K562 (cell line): Measurements from ENCODE around the gene CSNK1G3. TPM values are rescaled to one million over a fixed set of nuclear protein-coding genes. Genes with fewer than 3 reads are reported as not detected.

ENCODE experiments used
- ATAC-seq: fragments of 200-7000 bp; cut with Tn5 transposase; 3 replicates; pipeline ENCODE4 v1.9.1; 2020; ENCODE audit warnings: moderate library complexity
- BruUV-seq: library from RNA; stranded (reverse); fragments of 400-500 nt; replicated peaks from 2 replicates; lab custom pipeline; 2021; lab: Mats Ljungman, UMichigan
- CTCF ChIA-PET: fragments of 300-600 bp; formaldehyde crosslinking; extraction: SDS; loops from one replicate; lab custom pipeline; 2021; ENCODE audit warnings: low intra/inter-chr PET ratio; lab: Yijun Ruan, JAX
- POLR2A ChIA-PET: fragments of 300-600, 350-650 bp; sonication (Branson Sonifier 250); formaldehyde crosslinking; extraction: SDS; loops from one replicate; lab custom pipeline; 2021; ENCODE audit warnings: antibody characterized with exemption, inconsistent platforms; lab: Yijun Ruan, JAX
- DNase-seq, 4 experiments: peaks; one replicate each; pipeline versions ENCODE4 v3.0.0 to v3.0.0-alpha.2; 2011 to 2018; ENCODE audit warnings: low spot score in 3 of 4, mixed read lengths in 3 of 4; ENCODE audit errors: extremely low read depth in 1 of 4
- FAIRE-seq: peaks from 2 replicates; lab custom pipeline; 2011; peaks lifted over from hg19 to GRCh38; lab: Jason Lieb, UNC
- H2AFZ ChIP-seq: 2 replicates; pipeline ENCODE4 v1.6.0; 2011; ENCODE audit warnings: low read depth, low read length, control low read depth, inconsistent platforms
- H3K27ac ChIP-seq: fragments of 200-600 bp; 3 replicates; pipeline ENCODE4 v1.8.0; 2011; ENCODE audit warnings: low read depth, mild to moderate bottlenecking, control low read depth, inconsistent platforms, low read length, moderate library complexity, mixed read lengths; ENCODE audit errors: extremely low read depth
- H3K27me3 ChIP-seq, 2 experiments: fragments of 300-600 bp in 1 of 2; 2 replicates in 1 of 2; 3 replicates in 1 of 2; pipeline versions ENCODE4 v1.6.0 to v1.8.0; 2011; ENCODE audit warnings: inconsistent platforms in 2 of 2, low read length in 2 of 2, mild to moderate bottlenecking in 1 of 2, mixed read lengths in 1 of 2, moderate library complexity in 1 of 2; ENCODE audit not compliant: control insufficient read depth in 2 of 2, insufficient read depth in 2 of 2
- H3K36me3 ChIP-seq: fragments of 300-600 bp; 3 replicates; pipeline ENCODE4 v1.8.0; 2011; ENCODE audit warnings: mild to moderate bottlenecking, low read length, inconsistent platforms; ENCODE audit not compliant: control insufficient read depth, insufficient read depth
- H3K4me1 ChIP-seq, 2 experiments: fragments of 200-600 bp in 1 of 2; replicated peaks in 1 of 2; 2 replicates in 1 of 2; 3 replicates in 1 of 2; pipeline versions ENCODE4 v1.5.1 to v1.8.0; 2011; ENCODE audit warnings: inconsistent platforms in 2 of 2, low read length in 2 of 2, mild to moderate bottlenecking in 1 of 2, mixed read lengths in 1 of 2, moderate library complexity in 1 of 2; ENCODE audit not compliant: control insufficient read depth in 2 of 2, insufficient read depth in 2 of 2
- H3K4me2 ChIP-seq: 2 replicates; pipeline ENCODE4 v1.6.1; 2011; ENCODE audit warnings: low read length, control low read depth, inconsistent platforms, mixed read lengths; ENCODE audit not compliant: insufficient read depth
- H3K4me3 ChIP-seq: fragments of 200-600 bp; sonication (generic), shearing (Covaris generic); 2 replicates; pipeline ENCODE4 v1.5.1; 2016; ENCODE audit warnings: control low read depth, inconsistent platforms
- H3K79me2 ChIP-seq: fragments of 200-600 bp; 3 replicates; pipeline ENCODE4 v1.8.0; 2011; ENCODE audit warnings: low read length, inconsistent platforms; ENCODE audit not compliant: control insufficient read depth, insufficient read depth
- H3K9ac ChIP-seq, 2 experiments: 2 replicates each; pipeline versions ENCODE4 v1.6.0 to v1.6.1; 2011; ENCODE audit warnings: low read depth in 2 of 2, low read length in 2 of 2, control low read depth in 1 of 2, inconsistent platforms in 1 of 2, mild to moderate bottlenecking in 1 of 2, mixed read lengths in 1 of 2; ENCODE audit not compliant: insufficient read depth in 1 of 2
- H3K9me1 ChIP-seq: one replicate; pipeline ENCODE4 v1.6.0; 2011; ENCODE audit warnings: inconsistent platforms, mild to moderate bottlenecking, low read length, moderate library complexity; ENCODE audit not compliant: control insufficient read depth, insufficient read depth
- H3K9me3 ChIP-seq: replicated peaks from 2 replicates; pipeline ENCODE4 v1.5.1; 2011; ENCODE audit warnings: low read depth, low read length, inconsistent platforms; ENCODE audit not compliant: control insufficient read depth, insufficient read depth
- H4K20me1 ChIP-seq: replicated peaks from 2 replicates; pipeline ENCODE4 v1.6.1; 2011; ENCODE audit warnings: low read length, inconsistent platforms, mixed read lengths; ENCODE audit not compliant: control insufficient read depth, insufficient read depth
- in situ Hi-C: fragments of 300-500 bp; cut with MboI; formaldehyde crosslinking; loops from 4 replicates; pipeline ENCODE4 v1.15.0; 2018; ENCODE audit warnings: inconsistent platforms, mixed read lengths
- intact Hi-C: fragments of 100-400 bp; cut with micrococcal nuclease; formaldehyde crosslinking; loops from 2 replicates; pipeline ENCODE4 v1.14.2; 2022
- polyA plus RNA-seq, 8 experiments: library from polyadenylated mRNA; depleted of rRNA in 4 of 8; stranded (reverse) in 5 of 8; unstranded in 3 of 8; fragments of >200 nt; fragmentation: Nextera tagmentation in 2 of 8; fragmentation: Illumina TruSeq in 1 of 8; extraction: Ambion mirVana in 2 of 8; extraction: Trizol in 1 of 8; gene quantifications; 2 replicates each; pipeline versions ENCODE4 v1.2.1 to v1.2.3, GENCODE V29; 2011 to 2014; ENCODE audit warnings: inconsistent platforms in 1 of 8, missing spikeins in 1 of 8
- total RNA-seq, 7 experiments: library from RNA; depleted of rRNA in 6 of 7; stranded (reverse); fragments of >200 nt in 6 of 7; fragmentation: Illumina TruSeq in 2 of 7; extraction: Trizol in 2 of 7; gene quantifications; 2 replicates each; pipeline versions ENCODE4 v1.2.1 to v1.2.3, GENCODE V29; 2011 to 2021; ENCODE audit warnings: low replicate concordance in 1 of 7
- TF ChIP-seq, protein P1 (sequence below): sonication (generic); formaldehyde crosslinking; IDR thresholded peaks from 2 replicates; pipeline ENCODE4 v1.8.1; 2023; ENCODE audit warnings: mild to moderate bottlenecking, missing genetic modification reagents
- TF ChIP-seq, protein P2 (sequence below): sonication (generic); formaldehyde crosslinking; IDR thresholded peaks from 2 replicates; pipeline ENCODE4 v1.8.1; 2023; ENCODE audit warnings: missing genetic modification reagents, mild to moderate bottlenecking, borderline replicate concordance
- TF ChIP-seq, protein P3 (sequence below): fragments of 200-600 bp; sonication (generic); IDR thresholded peaks from one replicate; pipeline ENCODE4 v1.6.1; 2012; ENCODE audit warnings: mild to moderate bottlenecking, low read depth, low read length, inconsistent platforms

The CSNK1G3 gene
- total and polyA plus RNA-seq, 9 of the 15 experiments (the other 6 are each of a cell fraction or from before 2014, with no cell fraction given): 8.3 to 27.6 (median 16.5) TPM

DNA sequence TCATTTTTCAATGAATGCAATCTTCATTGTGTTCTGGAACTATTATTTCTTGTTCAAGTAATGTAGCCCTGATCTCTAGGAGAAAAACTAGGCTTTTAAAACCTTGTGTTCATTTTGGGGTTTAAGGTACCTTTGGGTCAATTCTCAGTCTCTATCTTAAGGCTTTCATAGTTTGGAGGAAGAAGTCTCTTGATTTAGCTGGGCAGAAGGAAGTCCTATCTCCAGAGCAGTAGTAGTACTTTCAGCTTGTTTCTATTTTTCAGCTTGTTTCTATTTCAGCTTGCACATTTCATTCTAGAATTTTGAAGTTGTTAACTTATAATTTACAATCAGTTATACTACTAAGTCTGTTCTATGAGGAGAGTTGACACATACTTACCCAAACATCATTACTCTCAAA lies 15.2 kb downstream of the CSNK1G3 start:
- Histone ChIP-seq H3K9me1 (no peaks in the 10 kb centered on the region), H4K20me1 (no peaks in the 10 kb centered on the region), H3K4me1 (no peaks in the 10 kb centered on the region), H3K36me3 (no peaks in the 10 kb centered on the region), H3K27me3 (no peaks in the 10 kb centered on the region), H3K4me3 (no peak overlapping the region), H3K27ac (no peak overlapping the region), H3K9ac (no peak overlapping the region), H3K9me3 (no peaks in the 10 kb centered on the region; the same call in 1 of the 2 replicates), H2AFZ (no peak overlapping the region), H3K4me2 (no peak overlapping the region), H3K79me2 (peaks cover 23% of the 10 kb centered on the region; the same call in 2 of the 3 replicates)
- no peak for ATAC-seq
- intact Hi-C loops: no loop called here
- in situ Hi-C loops: no loop called here
- ChIA-PET CTCF (no interaction called here), POLR2A (no interaction called here)
- no peak for DNase-seq
- BruUV-seq: no TSS peak
- FAIRE-seq: peak; percentile 35
- TF ChIP-seq, protein P1, sequence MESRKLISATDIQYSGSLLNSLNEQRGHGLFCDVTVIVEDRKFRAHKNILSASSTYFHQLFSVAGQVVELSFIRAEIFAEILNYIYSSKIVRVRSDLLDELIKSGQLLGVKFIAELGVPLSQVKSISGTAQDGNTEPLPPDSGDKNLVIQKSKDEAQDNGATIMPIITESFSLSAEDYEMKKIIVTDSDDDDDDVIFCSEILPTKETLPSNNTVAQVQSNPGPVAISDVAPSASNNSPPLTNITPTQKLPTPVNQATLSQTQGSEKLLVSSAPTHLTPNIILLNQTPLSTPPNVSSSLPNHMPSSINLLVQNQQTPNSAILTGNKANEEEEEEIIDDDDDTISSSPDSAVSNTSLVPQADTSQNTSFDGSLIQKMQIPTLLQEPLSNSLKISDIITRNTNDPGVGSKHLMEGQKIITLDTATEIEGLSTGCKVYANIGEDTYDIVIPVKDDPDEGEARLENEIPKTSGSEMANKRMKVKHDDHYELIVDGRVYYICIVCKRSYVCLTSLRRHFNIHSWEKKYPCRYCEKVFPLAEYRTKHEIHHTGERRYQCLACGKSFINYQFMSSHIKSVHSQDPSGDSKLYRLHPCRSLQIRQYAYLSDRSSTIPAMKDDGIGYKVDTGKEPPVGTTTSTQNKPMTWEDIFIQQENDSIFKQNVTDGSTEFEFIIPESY (CRISPR knock-in tag): no peak
- TF ChIP-seq, protein P2, sequence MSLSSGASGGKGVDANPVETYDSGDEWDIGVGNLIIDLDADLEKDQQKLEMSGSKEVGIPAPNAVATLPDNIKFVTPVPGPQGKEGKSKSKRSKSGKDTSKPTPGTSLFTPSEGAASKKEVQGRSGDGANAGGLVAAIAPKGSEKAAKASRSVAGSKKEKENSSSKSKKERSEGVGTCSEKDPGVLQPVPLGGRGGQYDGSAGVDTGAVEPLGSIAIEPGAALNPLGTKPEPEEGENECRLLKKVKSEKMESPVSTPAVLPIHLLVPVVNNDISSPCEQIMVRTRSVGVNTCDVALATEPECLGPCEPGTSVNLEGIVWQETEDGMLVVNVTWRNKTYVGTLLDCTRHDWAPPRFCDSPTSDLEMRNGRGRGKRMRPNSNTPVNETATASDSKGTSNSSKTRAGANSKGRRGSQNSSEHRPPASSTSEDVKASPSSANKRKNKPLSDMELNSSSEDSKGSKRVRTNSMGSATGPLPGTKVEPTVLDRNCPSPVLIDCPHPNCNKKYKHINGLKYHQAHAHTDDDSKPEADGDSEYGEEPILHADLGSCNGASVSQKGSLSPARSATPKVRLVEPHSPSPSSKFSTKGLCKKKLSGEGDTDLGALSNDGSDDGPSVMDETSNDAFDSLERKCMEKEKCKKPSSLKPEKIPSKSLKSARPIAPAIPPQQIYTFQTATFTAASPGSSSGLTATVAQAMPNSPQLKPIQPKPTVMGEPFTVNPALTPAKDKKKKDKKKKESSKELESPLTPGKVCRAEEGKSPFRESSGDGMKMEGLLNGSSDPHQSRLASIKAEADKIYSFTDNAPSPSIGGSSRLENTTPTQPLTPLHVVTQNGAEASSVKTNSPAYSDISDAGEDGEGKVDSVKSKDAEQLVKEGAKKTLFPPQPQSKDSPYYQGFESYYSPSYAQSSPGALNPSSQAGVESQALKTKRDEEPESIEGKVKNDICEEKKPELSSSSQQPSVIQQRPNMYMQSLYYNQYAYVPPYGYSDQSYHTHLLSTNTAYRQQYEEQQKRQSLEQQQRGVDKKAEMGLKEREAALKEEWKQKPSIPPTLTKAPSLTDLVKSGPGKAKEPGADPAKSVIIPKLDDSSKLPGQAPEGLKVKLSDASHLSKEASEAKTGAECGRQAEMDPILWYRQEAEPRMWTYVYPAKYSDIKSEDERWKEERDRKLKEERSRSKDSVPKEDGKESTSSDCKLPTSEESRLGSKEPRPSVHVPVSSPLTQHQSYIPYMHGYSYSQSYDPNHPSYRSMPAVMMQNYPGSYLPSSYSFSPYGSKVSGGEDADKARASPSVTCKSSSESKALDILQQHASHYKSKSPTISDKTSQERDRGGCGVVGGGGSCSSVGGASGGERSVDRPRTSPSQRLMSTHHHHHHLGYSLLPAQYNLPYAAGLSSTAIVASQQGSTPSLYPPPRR (CRISPR knock-in tag): no peak
- TF ChIP-seq, protein P3, sequence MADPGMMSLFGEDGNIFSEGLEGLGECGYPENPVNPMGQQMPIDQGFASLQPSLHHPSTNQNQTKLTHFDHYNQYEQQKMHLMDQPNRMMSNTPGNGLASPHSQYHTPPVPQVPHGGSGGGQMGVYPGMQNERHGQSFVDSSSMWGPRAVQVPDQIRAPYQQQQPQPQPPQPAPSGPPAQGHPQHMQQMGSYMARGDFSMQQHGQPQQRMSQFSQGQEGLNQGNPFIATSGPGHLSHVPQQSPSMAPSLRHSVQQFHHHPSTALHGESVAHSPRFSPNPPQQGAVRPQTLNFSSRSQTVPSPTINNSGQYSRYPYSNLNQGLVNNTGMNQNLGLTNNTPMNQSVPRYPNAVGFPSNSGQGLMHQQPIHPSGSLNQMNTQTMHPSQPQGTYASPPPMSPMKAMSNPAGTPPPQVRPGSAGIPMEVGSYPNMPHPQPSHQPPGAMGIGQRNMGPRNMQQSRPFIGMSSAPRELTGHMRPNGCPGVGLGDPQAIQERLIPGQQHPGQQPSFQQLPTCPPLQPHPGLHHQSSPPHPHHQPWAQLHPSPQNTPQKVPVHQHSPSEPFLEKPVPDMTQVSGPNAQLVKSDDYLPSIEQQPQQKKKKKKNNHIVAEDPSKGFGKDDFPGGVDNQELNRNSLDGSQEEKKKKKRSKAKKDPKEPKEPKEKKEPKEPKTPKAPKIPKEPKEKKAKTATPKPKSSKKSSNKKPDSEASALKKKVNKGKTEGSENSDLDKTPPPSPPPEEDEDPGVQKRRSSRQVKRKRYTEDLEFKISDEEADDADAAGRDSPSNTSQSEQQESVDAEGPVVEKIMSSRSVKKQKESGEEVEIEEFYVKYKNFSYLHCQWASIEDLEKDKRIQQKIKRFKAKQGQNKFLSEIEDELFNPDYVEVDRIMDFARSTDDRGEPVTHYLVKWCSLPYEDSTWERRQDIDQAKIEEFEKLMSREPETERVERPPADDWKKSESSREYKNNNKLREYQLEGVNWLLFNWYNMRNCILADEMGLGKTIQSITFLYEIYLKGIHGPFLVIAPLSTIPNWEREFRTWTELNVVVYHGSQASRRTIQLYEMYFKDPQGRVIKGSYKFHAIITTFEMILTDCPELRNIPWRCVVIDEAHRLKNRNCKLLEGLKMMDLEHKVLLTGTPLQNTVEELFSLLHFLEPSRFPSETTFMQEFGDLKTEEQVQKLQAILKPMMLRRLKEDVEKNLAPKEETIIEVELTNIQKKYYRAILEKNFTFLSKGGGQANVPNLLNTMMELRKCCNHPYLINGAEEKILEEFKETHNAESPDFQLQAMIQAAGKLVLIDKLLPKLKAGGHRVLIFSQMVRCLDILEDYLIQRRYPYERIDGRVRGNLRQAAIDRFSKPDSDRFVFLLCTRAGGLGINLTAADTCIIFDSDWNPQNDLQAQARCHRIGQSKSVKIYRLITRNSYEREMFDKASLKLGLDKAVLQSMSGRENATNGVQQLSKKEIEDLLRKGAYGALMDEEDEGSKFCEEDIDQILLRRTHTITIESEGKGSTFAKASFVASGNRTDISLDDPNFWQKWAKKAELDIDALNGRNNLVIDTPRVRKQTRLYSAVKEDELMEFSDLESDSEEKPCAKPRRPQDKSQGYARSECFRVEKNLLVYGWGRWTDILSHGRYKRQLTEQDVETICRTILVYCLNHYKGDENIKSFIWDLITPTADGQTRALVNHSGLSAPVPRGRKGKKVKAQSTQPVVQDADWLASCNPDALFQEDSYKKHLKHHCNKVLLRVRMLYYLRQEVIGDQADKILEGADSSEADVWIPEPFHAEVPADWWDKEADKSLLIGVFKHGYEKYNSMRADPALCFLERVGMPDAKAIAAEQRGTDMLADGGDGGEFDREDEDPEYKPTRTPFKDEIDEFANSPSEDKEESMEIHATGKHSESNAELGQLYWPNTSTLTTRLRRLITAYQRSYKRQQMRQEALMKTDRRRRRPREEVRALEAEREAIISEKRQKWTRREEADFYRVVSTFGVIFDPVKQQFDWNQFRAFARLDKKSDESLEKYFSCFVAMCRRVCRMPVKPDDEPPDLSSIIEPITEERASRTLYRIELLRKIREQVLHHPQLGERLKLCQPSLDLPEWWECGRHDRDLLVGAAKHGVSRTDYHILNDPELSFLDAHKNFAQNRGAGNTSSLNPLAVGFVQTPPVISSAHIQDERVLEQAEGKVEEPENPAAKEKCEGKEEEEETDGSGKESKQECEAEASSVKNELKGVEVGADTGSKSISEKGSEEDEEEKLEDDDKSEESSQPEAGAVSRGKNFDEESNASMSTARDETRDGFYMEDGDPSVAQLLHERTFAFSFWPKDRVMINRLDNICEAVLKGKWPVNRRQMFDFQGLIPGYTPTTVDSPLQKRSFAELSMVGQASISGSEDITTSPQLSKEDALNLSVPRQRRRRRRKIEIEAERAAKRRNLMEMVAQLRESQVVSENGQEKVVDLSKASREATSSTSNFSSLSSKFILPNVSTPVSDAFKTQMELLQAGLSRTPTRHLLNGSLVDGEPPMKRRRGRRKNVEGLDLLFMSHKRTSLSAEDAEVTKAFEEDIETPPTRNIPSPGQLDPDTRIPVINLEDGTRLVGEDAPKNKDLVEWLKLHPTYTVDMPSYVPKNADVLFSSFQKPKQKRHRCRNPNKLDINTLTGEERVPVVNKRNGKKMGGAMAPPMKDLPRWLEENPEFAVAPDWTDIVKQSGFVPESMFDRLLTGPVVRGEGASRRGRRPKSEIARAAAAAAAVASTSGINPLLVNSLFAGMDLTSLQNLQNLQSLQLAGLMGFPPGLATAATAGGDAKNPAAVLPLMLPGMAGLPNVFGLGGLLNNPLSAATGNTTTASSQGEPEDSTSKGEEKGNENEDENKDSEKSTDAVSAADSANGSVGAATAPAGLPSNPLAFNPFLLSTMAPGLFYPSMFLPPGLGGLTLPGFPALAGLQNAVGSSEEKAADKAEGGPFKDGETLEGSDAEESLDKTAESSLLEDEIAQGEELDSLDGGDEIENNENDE: no peak
